Activated naive CD8-positive, alpha-beta T cell treated with anti-CD3 and anti-CD28 coated beads, Interleukin-2, amount 50 U/mL, for 24 hours (primary cell): ENCODE results near the gene ZMIZ1.

ENCODE experiments used
- ATAC-seq: fragments of 150-1000 bp; cut with Tn5 transposase; one replicate; pipeline ENCODE4 v1.10.0; 2021
- DNase-seq: peaks from one replicate; pipeline ENCODE4 v3.0.0; 2021
- H3K27ac Mint-ChIP-seq: one replicate; pipeline ENCODE4 v1.8.0; 2021; ENCODE audit warnings: mild to moderate bottlenecking, mixed read lengths
- H3K27me3 Mint-ChIP-seq: one replicate; pipeline ENCODE4 v1.8.0; 2021; ENCODE audit warnings: mixed read lengths
- H3K36me3 Mint-ChIP-seq: one replicate; pipeline ENCODE4 v1.8.0; 2021; ENCODE audit warnings: low read depth, mixed read lengths
- H3K4me1 Mint-ChIP-seq: one replicate; pipeline ENCODE4 v1.8.0; 2021; ENCODE audit warnings: mixed read lengths
- H3K4me3 Mint-ChIP-seq: one replicate; pipeline ENCODE4 v1.8.0; 2021; ENCODE audit warnings: mild to moderate bottlenecking, moderate library complexity, mixed read lengths
- H3K9me3 Mint-ChIP-seq: one replicate; pipeline ENCODE4 v1.8.0; 2021; ENCODE audit warnings: mixed read lengths

Gene ZMIZ1

GRCh38 chr10:79086822-79087221 is 18.1 kb downstream of the ZMIZ1 start:
- Mint-ChIP-seq H3K27ac (no peak overlapping the region), H3K4me1 (peaks cover 47% of the 10 kb centered on the region), H3K4me3 (no peak overlapping the region), H3K9me3 (no peaks in the 10 kb centered on the region), H3K27me3 (no peaks in the 10 kb centered on the region), H3K36me3 (no peaks in the 10 kb centered on the region)
- no peak for DNase-seq
- no peak for ATAC-seq

GRCh38 chr10:79087721-79088120 is 19.0 kb downstream of the ZMIZ1 start:
- H3K27me3 Mint-ChIP-seq = no peaks in the 10 kb centered on the region
- no peaks in the 10 kb centered on the region for H3K9me3 Mint-ChIP-seq
- H3K4me1 Mint-ChIP-seq = peaks cover 53% of the 10 kb centered on the region
- DNase-seq (no peak), ATAC-seq (no peak)
- H3K36me3 Mint-ChIP-seq = no peaks in the 10 kb centered on the region
- no peak overlapping the region for H3K27ac Mint-ChIP-seq
- H3K4me3 Mint-ChIP-seq = no peak overlapping the region

- Mint-ChIP-seq H3K27ac (no peak overlapping the region), H3K4me3 (no peak overlapping the region), H3K27me3 (no peaks in the 10 kb centered on the region), H3K4me1 (peaks cover 51% of the 10 kb centered on the region), H3K9me3 (no peaks in the 10 kb centered on the region), H3K36me3 (no peaks in the 10 kb centered on the region)
- DNase-seq (no peak), ATAC-seq (no peak)
Observed at GRCh38 chr10:79088176-79088575, 19.4 kb downstream of the ZMIZ1 start.

GRCh38 chr10:79088613-79089355 is 20.0 kb downstream of the ZMIZ1 start:
- ATAC-seq (no peak), DNase-seq (no peak)
- no peaks in the 10 kb centered on the region for H3K9me3 Mint-ChIP-seq
- H3K4me3 Mint-ChIP-seq = no peak overlapping the region
- no peaks in the 10 kb centered on the region for H3K36me3 Mint-ChIP-seq
- H3K4me1 Mint-ChIP-seq = peaks cover 50% of the 10 kb centered on the region
- no peaks in the 10 kb centered on the region for H3K27me3 Mint-ChIP-seq
- H3K27ac Mint-ChIP-seq = no peak overlapping the region

- no peak overlapping the region for H3K4me3 Mint-ChIP-seq
- H3K27me3 Mint-ChIP-seq = no peaks in the 10 kb centered on the region
- DNase-seq = no peak
- ATAC-seq = no peak
- peaks cover 48% of the 10 kb centered on the region for H3K4me1 Mint-ChIP-seq
- H3K9me3 Mint-ChIP-seq = no peaks in the 10 kb centered on the region
- no peaks in the 10 kb centered on the region for H3K36me3 Mint-ChIP-seq
- no peak overlapping the region for H3K27ac Mint-ChIP-seq
Observed at GRCh38 chr10:79089632-79090031, 20.9 kb downstream of the ZMIZ1 start.

GRCh38 chr10:79090134-79090803 is 21.5 kb downstream of the ZMIZ1 start:
- no peak for DNase-seq
- no peak for ATAC-seq
- H3K27ac Mint-ChIP-seq = no peak overlapping the region
- H3K4me3 Mint-ChIP-seq = no peak overlapping the region
- no peaks in the 10 kb centered on the region for H3K27me3 Mint-ChIP-seq
- no peaks in the 10 kb centered on the region for H3K9me3 Mint-ChIP-seq
- no peaks in the 10 kb centered on the region for H3K36me3 Mint-ChIP-seq
- peaks cover 46% of the 10 kb centered on the region for H3K4me1 Mint-ChIP-seq

- H3K4me1 Mint-ChIP-seq = peaks cover 39% of the 10 kb centered on the region
- H3K36me3 Mint-ChIP-seq = no peaks in the 10 kb centered on the region
- ATAC-seq (no peak), DNase-seq (no peak)
- H3K9me3 Mint-ChIP-seq = no peaks in the 10 kb centered on the region
- no peak overlapping the region for H3K27ac Mint-ChIP-seq
- H3K4me3 Mint-ChIP-seq = no peak overlapping the region
- H3K27me3 Mint-ChIP-seq = no peaks in the 10 kb centered on the region
Observed at GRCh38 chr10:79092292-79092896, 23.6 kb downstream of the ZMIZ1 start.

- H3K27ac Mint-ChIP-seq = no peak overlapping the region
- no peak overlapping the region for H3K4me3 Mint-ChIP-seq
- no peaks in the 10 kb centered on the region for H3K27me3 Mint-ChIP-seq
- ATAC-seq = peak; percentile 35
- no peaks in the 10 kb centered on the region for H3K36me3 Mint-ChIP-seq
- peaks cover 46% of the 10 kb centered on the region for H3K4me1 Mint-ChIP-seq
- H3K9me3 Mint-ChIP-seq = no peaks in the 10 kb centered on the region
- DNase-seq = no peak
Observed at GRCh38 chr10:79093658-79094411, 25.1 kb downstream of the ZMIZ1 start.

- H3K9me3 Mint-ChIP-seq = no peaks in the 10 kb centered on the region
- no peak overlapping the region for H3K4me3 Mint-ChIP-seq
- no peaks in the 10 kb centered on the region for H3K36me3 Mint-ChIP-seq
- no peak for DNase-seq
- H3K4me1 Mint-ChIP-seq = peaks cover 44% of the 10 kb centered on the region
- H3K27ac Mint-ChIP-seq = no peak overlapping the region
- no peak for ATAC-seq
- H3K27me3 Mint-ChIP-seq = no peaks in the 10 kb centered on the region
Observed at GRCh38 chr10:79094412-79095175, 25.8 kb downstream of the ZMIZ1 start.

- Mint-ChIP-seq H3K36me3 (no peaks in the 10 kb centered on the region), H3K4me3 (no peak overlapping the region), H3K9me3 (no peaks in the 10 kb centered on the region), H3K4me1 (peaks cover 42% of the 10 kb centered on the region), H3K27ac (no peak overlapping the region), H3K27me3 (no peaks in the 10 kb centered on the region)
- DNase-seq = no peak
- no peak for ATAC-seq
Observed at GRCh38 chr10:79095316-79095715, 26.6 kb downstream of the ZMIZ1 start.

GRCh38 chr10:79096514-79096913 is 27.7 kb downstream of the ZMIZ1 start:
- Mint-ChIP-seq H3K4me1 (peaks cover 45% of the 10 kb centered on the region), H3K9me3 (no peaks in the 10 kb centered on the region), H3K4me3 (no peak overlapping the region), H3K27me3 (no peaks in the 10 kb centered on the region), H3K36me3 (no peaks in the 10 kb centered on the region), H3K27ac (no peak overlapping the region)
- ATAC-seq = no peak
- DNase-seq = no peak

- Mint-ChIP-seq H3K27ac (no peak overlapping the region), H3K9me3 (no peaks in the 10 kb centered on the region), H3K4me1 (peaks cover 48% of the 10 kb centered on the region), H3K36me3 (no peaks in the 10 kb centered on the region), H3K27me3 (no peaks in the 10 kb centered on the region), H3K4me3 (no peak overlapping the region)
- DNase-seq (no peak), ATAC-seq (no peak)
Observed at GRCh38 chr10:79097021-79097872, 28.5 kb downstream of the ZMIZ1 start.

GRCh38 chr10:79098061-79098460 is 29.3 kb downstream of the ZMIZ1 start:
- Mint-ChIP-seq H3K9me3 (no peaks in the 10 kb centered on the region), H3K27ac (no peak overlapping the region), H3K36me3 (no peaks in the 10 kb centered on the region), H3K27me3 (no peaks in the 10 kb centered on the region), H3K4me3 (no peak overlapping the region), H3K4me1 (peaks cover 49% of the 10 kb centered on the region)
- DNase-seq (no peak), ATAC-seq (no peak)
